Stimulated activated CD8-positive, alpha-beta memory T cell treated with anti-CD3 and anti-CD28 coated beads, Interleukin-4, amount 100 ng/mL, for 1 hour (primary cell): ENCODE measurements around the gene FRMD6.
A peak's percentile ranks its signal among the peaks of the same experiment; 100 is the strongest.
"Not testable (repeated sequence)": the region's sequence is repeated elsewhere in the genome, so short reads cannot be mapped to it uniquely, and the experiment has no call there.

Experiments used
- DNase-seq, 2 donors: peaks; one replicate each; pipeline ENCODE4 v3.0.0-alpha.2; 2020; ENCODE audit warnings: low read depth in 2 of 2, low spot score in 1 of 2

Gene FRMD6

DNA sequence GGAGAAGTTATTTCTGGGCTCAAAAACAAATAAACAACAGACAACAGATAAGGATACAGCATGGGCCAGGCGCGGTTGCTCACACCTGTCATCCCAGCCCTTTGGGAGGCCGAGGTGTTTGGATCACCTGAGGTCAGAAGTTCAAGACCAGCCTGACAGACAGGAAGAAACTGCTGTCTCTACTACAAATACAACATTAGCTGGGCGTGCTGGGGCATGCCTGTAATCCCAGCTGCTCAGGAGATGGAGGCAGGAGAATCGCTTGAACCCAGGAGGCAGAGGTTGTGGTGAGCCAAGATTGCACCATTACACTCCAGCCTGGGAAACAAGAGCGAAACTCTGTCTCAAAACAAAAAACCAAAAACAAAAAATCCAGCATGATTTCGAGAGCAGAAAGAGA lies 117.6 kb downstream of the FRMD6 start:
- not testable (repeated sequence) for DNase-seq

DNA sequence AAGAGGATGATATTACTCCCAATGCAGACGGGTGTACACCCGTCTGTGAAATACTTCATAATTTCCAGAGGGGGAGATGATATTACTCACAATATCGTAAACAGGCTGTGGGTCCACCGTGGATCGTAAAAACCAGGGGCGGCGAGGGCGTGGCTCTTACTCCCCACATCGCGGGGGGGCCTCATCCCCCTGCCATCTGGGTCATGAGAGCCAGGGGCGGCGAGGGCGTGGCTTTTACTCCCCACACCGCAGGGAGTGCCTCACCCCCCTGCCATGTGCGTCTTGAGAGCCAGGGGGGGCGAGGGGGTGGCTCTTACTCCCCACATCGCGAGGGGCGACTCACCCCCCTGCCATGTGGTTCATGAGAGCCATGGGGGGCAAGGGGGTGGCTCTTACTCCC lies 122.5 kb downstream of the FRMD6 start:
- DNase-seq = no peak

DNA sequence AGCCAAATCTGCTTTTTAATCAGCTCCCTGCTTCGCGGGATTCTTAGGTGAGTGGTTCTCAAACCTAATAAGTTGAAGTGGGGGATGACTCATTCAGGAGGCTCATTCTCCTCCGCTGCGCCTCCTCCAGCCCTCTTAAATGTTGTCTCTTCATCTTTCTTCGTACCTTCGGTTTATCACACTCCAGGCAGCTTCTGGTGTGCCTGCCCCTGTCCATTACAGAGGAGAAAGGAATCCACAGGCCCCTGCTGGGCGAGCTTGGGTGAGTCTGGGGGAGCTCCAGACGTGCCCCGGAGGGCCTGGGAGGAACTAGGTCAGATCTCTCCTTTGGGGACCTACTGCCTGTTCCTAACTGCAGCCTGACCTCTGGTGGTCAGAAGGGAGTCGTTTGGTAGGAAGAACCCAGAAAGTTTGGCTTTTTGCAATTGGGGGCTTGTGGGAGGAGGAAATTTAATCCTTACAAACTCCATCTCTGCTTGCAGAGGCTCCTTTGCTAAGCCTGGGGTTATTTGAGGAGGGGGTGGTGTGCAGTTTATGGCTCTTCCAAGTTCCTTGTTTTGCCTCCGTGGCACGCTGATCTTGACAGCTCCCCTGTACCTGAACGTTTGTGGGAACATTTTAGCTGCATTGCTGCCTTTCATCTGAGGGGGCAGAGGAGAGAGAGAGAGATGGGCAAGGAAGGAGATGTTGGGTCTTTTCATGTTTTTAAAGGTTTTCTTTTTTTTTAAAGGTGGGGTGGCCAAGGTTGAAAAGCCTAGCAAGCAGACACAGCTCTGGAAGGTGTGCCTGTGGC lies 124.6 kb downstream of the FRMD6 start:
- DNase-seq = no peak

DNA sequence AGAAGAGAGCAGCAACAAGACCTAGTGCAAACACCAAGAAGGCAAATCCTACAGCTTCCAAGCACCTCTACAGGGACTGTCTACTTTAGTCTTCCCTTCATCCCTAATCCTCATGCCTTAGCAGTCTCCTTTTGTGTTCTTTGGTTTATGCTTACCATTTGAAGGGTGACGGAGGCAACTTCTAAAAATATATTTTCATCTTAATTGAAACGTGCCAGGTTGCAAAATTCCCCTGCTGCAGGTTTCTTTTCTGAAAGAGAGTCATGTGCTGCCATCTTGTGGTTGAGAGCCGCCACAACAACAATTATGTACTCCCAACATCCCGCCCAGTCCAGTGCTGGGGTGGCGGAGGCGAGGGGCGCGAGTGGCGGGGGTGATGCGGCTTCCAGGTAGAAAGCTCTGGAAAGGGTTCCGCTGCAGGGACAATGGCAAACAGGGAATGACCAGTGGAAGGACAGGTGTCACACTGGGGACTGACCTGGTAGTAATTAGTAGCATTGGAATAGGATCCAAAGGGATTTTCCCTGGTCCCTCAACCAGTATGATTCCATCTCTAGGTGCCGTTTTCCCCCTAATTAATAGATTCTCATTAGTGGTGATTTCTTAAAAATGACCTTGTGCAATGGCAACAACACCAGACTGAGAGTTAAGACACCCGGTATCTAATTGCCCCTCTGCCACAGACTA lies 128.4 kb downstream of the FRMD6 start:
- DNase-seq = peak; percentile 45 to 47
